MV-4-11 (cell line): Measurements from ENCODE around the gene SERP2.
A peak's percentile ranks its signal among the peaks of the same experiment; 100 is the strongest.

Experiments used
- DNase-seq: peaks from one replicate; lab custom pipeline; 2025; lab: John Stamatoyannopoulos, UW

The SERP2 gene

GRCh38 chr13:44435142-44435918, 61.7 kb downstream of the SERP2 start:
- peak; percentile 95 for DNase-seq

- no peak for DNase-seq
Observed at GRCh38 chr13:44435919-44436510, 62.4 kb downstream of the SERP2 start.

- DNase-seq = peak; percentile 36
Observed at GRCh38 chr13:44436589-44437337, 63.1 kb downstream of the SERP2 start.

GRCh38 chr13:44437356-44438233, 64.0 kb downstream of the SERP2 start:
- DNase-seq = peak; percentile 49

GRCh38 chr13:44438234-44438579, 64.6 kb downstream of the SERP2 start:
- DNase-seq = no peak

GRCh38 chr13:44439452-44440024, 65.9 kb downstream of the SERP2 start:
- peak; percentile 64 for DNase-seq

- no peak for DNase-seq
Observed at GRCh38 chr13:44440046-44440608, 66.5 kb downstream of the SERP2 start.
